H1 (cell line): ENCODE results near the gene CUL2. TPM values are rescaled to one million over a fixed set of nuclear protein-coding genes. Genes with fewer than 3 reads are reported as not detected.

Experiments used
- CTCF ChIA-PET: fragments of 300-600 bp; sonication (Branson Sonifier 250); formaldehyde crosslinking; loops from one replicate; lab custom pipeline; 2021; ENCODE audit not compliant: partially characterized antibody; lab: Charles Lee
- POLR2A ChIA-PET: fragments of 300-600 bp; sonication (Branson Sonifier 250); formaldehyde crosslinking; loops from one replicate; lab custom pipeline; 2021; ENCODE audit warnings: inconsistent platforms; ENCODE audit not compliant: partially characterized antibody; lab: Charles Lee
- DNase-seq, 2 experiments: peaks; one replicate each; pipeline versions ENCODE4 v3.0.0 to v3.0.0-alpha.2; 2010 to 2022; ENCODE audit warnings: low spot score in 2 of 2, low read depth in 1 of 2, mixed read lengths in 1 of 2
- FAIRE-seq: peaks from 2 replicates; lab custom pipeline; 2011; peaks lifted over from hg19 to GRCh38; lab: Jason Lieb, UNC
- H2AFZ ChIP-seq: 2 replicates; pipeline ENCODE4 v1.8.1; 2012; ENCODE audit warnings: low read length, inconsistent platforms
- H2AK5ac ChIP-seq: 2 replicates; pipeline ENCODE4 v1.6.1; 2013; ENCODE audit warnings: low read depth, low read length
- H2BK120ac ChIP-seq: replicated peaks from 2 replicates; pipeline ENCODE3; 2013; ENCODE audit warnings: low read depth, low read length, inconsistent platforms
- H2BK12ac ChIP-seq: 2 replicates; pipeline ENCODE4 v1.6.1; 2013; ENCODE audit warnings: low read depth, low read length
- H2BK15ac ChIP-seq: 2 replicates; pipeline ENCODE4 v1.6.1; 2013; ENCODE audit warnings: low read length
- H2BK20ac ChIP-seq: 2 replicates; pipeline ENCODE4 v1.6.1; 2013; ENCODE audit warnings: low read length
- H2BK5ac ChIP-seq: 2 replicates; pipeline ENCODE4 v1.6.1; 2013; ENCODE audit warnings: low read depth, low read length
- H3K14ac ChIP-seq: 2 replicates; pipeline ENCODE4 v1.6.1; 2013; ENCODE audit warnings: inconsistent platforms; ENCODE audit not compliant: insufficient read length
- H3K18ac ChIP-seq: 2 replicates; pipeline ENCODE4 v1.6.1; 2013; ENCODE audit warnings: low read length; ENCODE audit errors: extremely low read depth
- H3K23ac ChIP-seq: 2 replicates; pipeline ENCODE4 v1.6.1; 2013; ENCODE audit warnings: inconsistent platforms; ENCODE audit not compliant: insufficient read length
- H3K23me2 ChIP-seq: 2 replicates; pipeline ENCODE4 v1.6.1; 2013; ENCODE audit warnings: low read depth, low read length
- H3K27ac ChIP-seq: 2 replicates; pipeline ENCODE4 v1.6.1; 2011; ENCODE audit warnings: low read depth, low read length, inconsistent platforms
- H3K27me3 ChIP-seq, 4 experiments: replicated peaks in 1 of 4; 1 replicate in 1 of 4; 2 replicates in 3 of 4; pipeline versions ENCODE4 v1.6.1 to v1.8.1; 2011 to 2013; ENCODE audit warnings: low read length in 3 of 4, mild to moderate bottlenecking in 3 of 4, inconsistent platforms in 2 of 4, mixed read lengths in 2 of 4, moderate library complexity in 1 of 4; ENCODE audit not compliant: control insufficient read depth in 3 of 4, insufficient read depth in 3 of 4; ENCODE audit errors: extremely low read depth in 1 of 4
- H3K36me3 ChIP-seq, 4 experiments: 2 replicates each; pipeline versions ENCODE4 v1.6.1 to v1.8.1; 2011 to 2013; ENCODE audit warnings: mild to moderate bottlenecking in 4 of 4, low read length in 3 of 4, moderate library complexity in 2 of 4, control low read depth in 1 of 4, inconsistent platforms in 1 of 4; ENCODE audit not compliant: insufficient read depth in 4 of 4, control insufficient read depth in 2 of 4
- H3K4ac ChIP-seq: replicated peaks from 2 replicates; pipeline ENCODE3; 2013; ENCODE audit warnings: low read length, low read depth, mixed read lengths, inconsistent platforms; ENCODE audit not compliant: insufficient read length
- H3K4me1 ChIP-seq, 4 experiments: replicated peaks in 1 of 4; 1 replicate in 1 of 4; 2 replicates in 3 of 4; pipeline versions ENCODE4 v1.6.1 to v1.8.1; 2011 to 2013; ENCODE audit warnings: low read length in 3 of 4, inconsistent platforms in 2 of 4, mixed read lengths in 1 of 4; ENCODE audit not compliant: insufficient read depth in 4 of 4, control insufficient read depth in 3 of 4
- H3K4me2 ChIP-seq, 2 experiments: 2 replicates each; pipeline versions ENCODE4 v1.6.1 to v1.8.1; 2011 to 2013; ENCODE audit warnings: low read depth in 2 of 2, low read length in 2 of 2, control low read depth in 1 of 2, inconsistent platforms in 1 of 2, mild to moderate bottlenecking in 1 of 2; ENCODE audit not compliant: insufficient read depth in 1 of 2
- H3K4me3 ChIP-seq, 4 experiments: fragments of 200-600, 300-600 bp in 1 of 4; sonication (generic), shearing (Covaris generic), sonication (Bioruptor Twin) in 1 of 4; 2 replicates each; pipeline versions ENCODE4 v1.5.1 to v1.8.1; 2011 to 2016; ENCODE audit warnings: low read length in 4 of 4, low read depth in 3 of 4, control low read depth in 2 of 4, inconsistent platforms in 2 of 4, mild to moderate bottlenecking in 2 of 4, mixed read lengths in 1 of 4, moderate library complexity in 1 of 4; ENCODE audit not compliant: insufficient read depth in 2 of 4; ENCODE audit errors: extremely low read depth in 1 of 4
- H3K56ac ChIP-seq: replicated peaks from 2 replicates; pipeline ENCODE3; 2013; ENCODE audit warnings: low read depth, mild to moderate bottlenecking, mixed read lengths, low read length, inconsistent platforms; ENCODE audit not compliant: insufficient read length
- H3K79me1 ChIP-seq: 2 replicates; pipeline ENCODE4 v1.6.1; 2013; ENCODE audit warnings: low read depth, low read length, control low read depth
- H3K79me2 ChIP-seq, 2 experiments: 2 replicates each; pipeline versions ENCODE4 v1.6.1 to v1.8.1; 2012 to 2013; ENCODE audit warnings: low read length in 2 of 2, mild to moderate bottlenecking in 2 of 2, inconsistent platforms in 1 of 2; ENCODE audit not compliant: insufficient read depth in 2 of 2, control insufficient read depth in 1 of 2
- H3K9ac ChIP-seq, 4 experiments: replicated peaks in 1 of 4; 1 replicate in 1 of 4; 2 replicates in 3 of 4; pipeline versions ENCODE4 v1.6.1 to v1.8.1; 2011 to 2013; ENCODE audit warnings: low read depth in 3 of 4, low read length in 3 of 4, control low read depth in 2 of 4, mild to moderate bottlenecking in 2 of 4, moderate library complexity in 2 of 4, inconsistent platforms in 1 of 4; ENCODE audit errors: extremely low read depth in 1 of 4
- H3K9me3 ChIP-seq, 2 experiments: 2 replicates each; pipeline versions ENCODE4 v1.6.1 to v1.8.1; 2012 to 2013; ENCODE audit warnings: mild to moderate bottlenecking in 2 of 2, moderate library complexity in 2 of 2, control low read depth in 1 of 2, inconsistent platforms in 1 of 2, low read depth in 1 of 2, low read length in 1 of 2, mixed read lengths in 1 of 2; ENCODE audit not compliant: insufficient read depth in 2 of 2
- H4K20me1 ChIP-seq, 2 experiments: replicated peaks in 1 of 2; 2 replicates each; pipeline versions ENCODE3 to v1.8.1; 2011 to 2013; ENCODE audit warnings: inconsistent platforms in 2 of 2, low read length in 2 of 2, mild to moderate bottlenecking in 1 of 2; ENCODE audit not compliant: insufficient read depth in 2 of 2, control insufficient read depth in 1 of 2
- H4K5ac ChIP-seq: 2 replicates; pipeline ENCODE4 v1.6.1; 2013; ENCODE audit warnings: low read length, low read depth, mixed read lengths, inconsistent platforms; ENCODE audit not compliant: insufficient read length
- H4K8ac ChIP-seq: 2 replicates; pipeline ENCODE4 v1.8.0; 2013; ENCODE audit warnings: mild to moderate bottlenecking, moderate library complexity, low read length, inconsistent platforms; ENCODE audit not compliant: insufficient read depth; ENCODE audit errors: extremely low read depth
- H4K91ac ChIP-seq: replicated peaks from 2 replicates; pipeline ENCODE3; 2013; ENCODE audit warnings: low read length, mixed read lengths, inconsistent platforms; ENCODE audit not compliant: insufficient read length
- ASH2L ChIP-seq: fragments of 200-600, 300-600 bp; sonication (generic); IDR thresholded peaks from one replicate; pipeline ENCODE4 v1.7.1; 2017; ENCODE audit warnings: low read length
- CBX5 ChIP-seq: fragments of 300-800, 300-1000 bp; sonication (generic); IDR thresholded peaks from 2 replicates; pipeline ENCODE4 v1.7.1; 2016; ENCODE audit warnings: antibody characterized with exemption, low read length, low read depth
- CBX8 ChIP-seq: fragments of 300-800, 300-1000 bp; sonication (generic); IDR thresholded peaks from 2 replicates; pipeline ENCODE4 v1.7.1; 2016; ENCODE audit warnings: low read depth, low read length, borderline replicate concordance
- CEBPB ChIP-seq: IDR thresholded peaks from 2 replicates; pipeline ENCODE4 v1.6.1; 2012; ENCODE audit warnings: low read depth, low read length
- CHD2 ChIP-seq: IDR thresholded peaks from 2 replicates; pipeline ENCODE4 v1.6.1; 2012; ENCODE audit warnings: low read length, improper control_type of control experiment
- MAX ChIP-seq: IDR thresholded peaks from 2 replicates; pipeline ENCODE4 v1.6.1; 2012; ENCODE audit warnings: inconsistent platforms
- NRF1 ChIP-seq: IDR thresholded peaks from 2 replicates; pipeline ENCODE4 v1.6.1; 2011; ENCODE audit warnings: mild to moderate bottlenecking, low read depth, low read length, improper control_type of control experiment
- RAD21 ChIP-seq, 2 experiments: IDR thresholded peaks in 1 of 2; conservative IDR thresholded peaks in 1 of 2; 2 replicates each; pipeline ENCODE4 v1.6.1; 2011; ENCODE audit warnings: low read depth in 2 of 2, low read length in 2 of 2, improper control_type of control experiment in 1 of 2, inconsistent platforms in 1 of 2, mild to moderate bottlenecking in 1 of 2, moderate library complexity in 1 of 2
- RBBP5 ChIP-seq: IDR thresholded peaks from 2 replicates; pipeline ENCODE4 v1.7.1; 2012; ENCODE audit warnings: low read depth, mild to moderate bottlenecking, inconsistent platforms, low read length, moderate library complexity, borderline replicate concordance
- RNF2 ChIP-seq: fragments of 200-900, 300-1000 bp; sonication (generic); IDR thresholded peaks from 2 replicates; pipeline ENCODE4 v1.7.1; 2016; ENCODE audit warnings: borderline replicate concordance, low read depth, mild to moderate bottlenecking, antibody characterized with exemption, low read length; ENCODE audit not compliant: poor library complexity, severe bottlenecking; ENCODE audit errors: missing control alignments
- SUZ12 ChIP-seq: fragments of 200-600 bp; sonication (generic); IDR thresholded peaks from 2 replicates; pipeline ENCODE4 v1.6.1; 2012; ENCODE audit warnings: mild to moderate bottlenecking, inconsistent platforms, low read length, moderate library complexity, mixed read lengths
- WGBS, 2 experiments: shearing (Covaris generic) in 1 of 2; methylation state at CpG; one replicate each; pipeline versions ENCODE4 v1.1.6 to v1.1.7; 2013 to 2015; ENCODE audit warnings: low lambda C conversion rate in 2 of 2, mixed read lengths in 2 of 2, inconsistent platforms in 1 of 2, low coverage in 1 of 2, missing lambda C conversion rate in 1 of 2; ENCODE audit not compliant: insufficient replicate concordance in 2 of 2, insufficient coverage in 1 of 2, insufficient read length in 1 of 2; ENCODE audit errors: extremely low coverage in 1 of 2, missing lambda C conversion rate in 1 of 2; 5-methylcytosine and 5-hydroxymethylcytosine counted together
- polyA plus RNA-seq, 7 experiments: library from polyadenylated mRNA; depleted of rRNA in 3 of 7; stranded (reverse) in 5 of 7; unstranded in 2 of 7; fragments of >200 nt in 5 of 7; fragments of 200-250 nt in 2 of 7; gene quantifications; 1 replicate in 5 of 7; 2 replicates in 1 of 7; 4 replicates in 1 of 7; pipeline versions ENCODE4 v1.2.1 to v1.2.3, GENCODE V29; 2011 to 2013; ENCODE audit warnings: missing spikeins in 2 of 7, mixed read lengths in 2 of 7
- total RNA-seq: library from RNA; stranded (reverse); fragmentation: NEBNext Ultra II Directional; extraction: Animal tissue kit (Norgen Biotek cat#: 25700); gene quantifications from 2 replicates; pipeline ENCODE4 v1.2.1, GENCODE V29; 2021

Gene CUL2
- total and polyA plus RNA-seq, 2 of the 8 experiments (the other 6 are each of a cell fraction or from before 2014, with no cell fraction given), result 10.2 to 43.1 TPM

GRCh38 chr10:35091994-35092790, 2.1 kb upstream of the CUL2 start:
- Histone ChIP-seq H2BK5ac (no peak overlapping the region), H3K4me1 (no peaks in the 10 kb centered on the region), H2AFZ (no peak overlapping the region), H3K79me1 (peaks cover 2% of the 10 kb centered on the region; the same call in 1 of the 2 replicates), H4K8ac (no peak overlapping the region), H3K14ac (no peak overlapping the region), H3K27ac (no peak overlapping the region), H4K91ac (no peak overlapping the region), H3K4ac (no peak overlapping the region), H3K27me3 (no peaks in the 10 kb centered on the region), H4K5ac (no peak overlapping the region), H3K18ac (no peak overlapping the region), H3K36me3 (no peaks in the 10 kb centered on the region), H3K79me2 (peaks cover 3 to 24% of the 10 kb centered on the region in 2 experiments; a peak in 3 of 4 replicates), H2AK5ac (no peak overlapping the region), H3K4me2 (no peak overlapping the region), H3K9ac (no peak overlapping the region), H3K9me3 (peaks cover 0 to 6% of the 10 kb centered on the region in 2 experiments; a peak in 2 of 4 replicates), H3K23me2 (peaks cover 7% of the 10 kb centered on the region)
- DNase-seq, result no peak
- no peak for FAIRE-seq
- 90% methylated on average over 10 of the region's 11 CpGs; no CpG with 5 or more reads in 1 of the 2 experiments for WGBS, 2 experiments
- no peak for TF ChIP-seq CBX5
- no peak for TF ChIP-seq NRF1
- no peak for TF ChIP-seq SUZ12
- TF ChIP-seq RBBP5, result no peak
- TF ChIP-seq CBX8, result no peak
- TF ChIP-seq CHD2, result no peak
- no peak for TF ChIP-seq CEBPB
- TF ChIP-seq RAD21 (IDR thresholded peaks at IDR 0.05 in 1 of 2, conservative IDR thresholded peaks at IDR 0.05 in 1 of 2; ENCODE audit: low read depth in 2 of 2, low read length in 2 of 2), result no peak
- TF ChIP-seq RNF2, result no peak
- TF ChIP-seq MAX, result no peak
- no peak for TF ChIP-seq ASH2L
- TF ChIP-seq, all 59 proteins: peak for 0
- CTCF ChIA-PET, result no interaction called here
- H4K20me1 ChIP-seq, result peaks cover 0 to 1% of the 10 kb centered on the region in 2 experiments
- no peak overlapping the region for H3K4me3 ChIP-seq
- H2BK20ac ChIP-seq, result no peak overlapping the region
- no peak overlapping the region for H2BK15ac ChIP-seq
- no peak overlapping the region for H3K23ac ChIP-seq
- H2BK12ac ChIP-seq, result no peak overlapping the region
- no peak overlapping the region for H3K56ac ChIP-seq
- no peak overlapping the region for H2BK120ac ChIP-seq
- POLR2A ChIA-PET, result no interaction called here
